T-cell (primary cell): ENCODE data around the gene MIB2. TPM values are rescaled to one million over a fixed set of nuclear protein-coding genes. Genes with fewer than 3 reads are reported as not detected.
A peak's percentile ranks its signal among the peaks of the same experiment; 100 is the strongest.

Experiments used
- ATAC-seq, 4 experiments: fragments of 200-7000 bp in 3 of 4; fragments of 150-1000 bp in 1 of 4; cut with Tn5 transposase; replicated peaks in 1 of 4; 1 replicate in 3 of 4; 2 replicates in 1 of 4; pipeline ENCODE4 v1.10.0; 2021; ENCODE audit warnings: moderate library complexity in 3 of 4, mild to moderate bottlenecking in 2 of 4, moderate number of reproducible peaks in 1 of 4
- CTCF ChIA-PET, 2 donors: fragments of 300-600 bp; sonication (Branson Sonifier 250); formaldehyde crosslinking; loops; one replicate each; lab custom pipeline; 2022; ENCODE audit warnings: antibody characterized with exemption in 2 of 2; lab: Charles Lee
- POLR2A ChIA-PET, 2 donors: fragments of 300-600 bp; sonication (Branson Sonifier 250); formaldehyde crosslinking; loops; one replicate each; lab custom pipeline; 2022; ENCODE audit warnings: antibody characterized with exemption in 2 of 2; lab: Charles Lee
- DNase-seq, 35 experiments: peaks; one replicate each; pipeline versions ENCODE4 v3.0.0 to v3.0.0-alpha.2; 2013 to 2023
- H3K27ac ChIP-seq: one replicate; pipeline ENCODE4 v1.5.1; 2013; ENCODE audit warnings: low read length
- H3K27me3 ChIP-seq, 2 experiments: replicated peaks in 1 of 2; 1 replicate in 1 of 2; 2 replicates in 1 of 2; pipeline versions ENCODE4 v1.6.1 to v1.7.0; 2013; ENCODE audit warnings: low read length in 1 of 2, mixed read lengths in 1 of 2; ENCODE audit not compliant: control insufficient read depth in 2 of 2, insufficient read depth in 2 of 2; ENCODE audit errors: extremely low read depth in 1 of 2
- H3K36me3 ChIP-seq, 2 donors: 1 replicate in 1 of 2; 2 replicates in 1 of 2; pipeline versions ENCODE4 v1.6.1 to v1.7.0; 2013; ENCODE audit warnings: low read length in 1 of 2; ENCODE audit not compliant: control insufficient read depth in 2 of 2, insufficient read depth in 1 of 2; ENCODE audit errors: extremely low read depth in 1 of 2
- H3K4me1 ChIP-seq, 2 experiments: 1 replicate in 1 of 2; 2 replicates in 1 of 2; pipeline versions ENCODE4 v1.6.1 to v1.7.0; 2013; ENCODE audit warnings: low read length in 2 of 2, mixed read lengths in 1 of 2; ENCODE audit not compliant: insufficient read depth in 2 of 2, control insufficient read depth in 1 of 2; ENCODE audit errors: extremely low read depth in 1 of 2
- H3K4me3 ChIP-seq, 2 donors: 1 replicate in 1 of 2; 2 replicates in 1 of 2; pipeline versions ENCODE4 v1.5.1 to v1.7.0; 2013; ENCODE audit warnings: mild to moderate bottlenecking in 2 of 2, low read length in 1 of 2, moderate library complexity in 1 of 2; ENCODE audit not compliant: control insufficient read depth in 1 of 2; ENCODE audit errors: extremely low read depth in 1 of 2
- H3K9me3 ChIP-seq: 2 replicates; pipeline ENCODE4 v1.7.0; 2013
- H3K27ac Mint-ChIP-seq, 2 donors: one replicate each; pipeline ENCODE4 v1.8.0; 2020 to 2021; ENCODE audit warnings: mild to moderate bottlenecking in 2 of 2, mixed read lengths in 2 of 2
- H3K27me3 Mint-ChIP-seq, 2 donors: one replicate each; pipeline ENCODE4 v1.8.0; 2021 to 2022; ENCODE audit warnings: mixed read lengths in 2 of 2
- H3K36me3 Mint-ChIP-seq: one replicate; pipeline ENCODE4 v1.8.0; 2021; ENCODE audit warnings: mixed read lengths
- H3K4me1 Mint-ChIP-seq, 3 donors: one replicate each; pipeline ENCODE4 v1.8.0; 2020 to 2022; ENCODE audit warnings: mixed read lengths in 3 of 3, mild to moderate bottlenecking in 1 of 3
- H3K4me3 Mint-ChIP-seq, 3 donors: one replicate each; pipeline ENCODE4 v1.8.0; 2020 to 2022; ENCODE audit warnings: mild to moderate bottlenecking in 3 of 3, mixed read lengths in 3 of 3, moderate library complexity in 3 of 3
- H3K9me3 Mint-ChIP-seq, 3 donors: one replicate each; pipeline ENCODE4 v1.8.0; 2020 to 2022; ENCODE audit warnings: mixed read lengths in 3 of 3
- WGBS: methylation state at CpG from one replicate; pipeline ENCODE4 v1.1.5; 2013; ENCODE audit warnings: missing lambda C conversion rate; ENCODE audit not compliant: insufficient coverage; 5-methylcytosine and 5-hydroxymethylcytosine counted together
- total RNA-seq, 35 experiments: library from RNA in 6 of 35; stranded (reverse) in 6 of 35; fragments of 120-200 nt in 1 of 35; gene quantifications; one replicate each; pipeline versions ENCODE4 v1.2.1 to v1.2.4 and lab custom pipeline; 2013 to 2026

The MIB2 gene
- 100 to 1,000 TPM in 3 of 5 donors, 10 to 100 TPM in 2; 68.9 to 105 (median 103) TPM for total RNA-seq
- 23.7 TPM for total RNA-seq (2013)
- 16.7 to 82.1 (median 53.9) reads per million in 29 experiments for total RNA-seq (lab: John Stamatoyannopoulos, UW)

DNA sequence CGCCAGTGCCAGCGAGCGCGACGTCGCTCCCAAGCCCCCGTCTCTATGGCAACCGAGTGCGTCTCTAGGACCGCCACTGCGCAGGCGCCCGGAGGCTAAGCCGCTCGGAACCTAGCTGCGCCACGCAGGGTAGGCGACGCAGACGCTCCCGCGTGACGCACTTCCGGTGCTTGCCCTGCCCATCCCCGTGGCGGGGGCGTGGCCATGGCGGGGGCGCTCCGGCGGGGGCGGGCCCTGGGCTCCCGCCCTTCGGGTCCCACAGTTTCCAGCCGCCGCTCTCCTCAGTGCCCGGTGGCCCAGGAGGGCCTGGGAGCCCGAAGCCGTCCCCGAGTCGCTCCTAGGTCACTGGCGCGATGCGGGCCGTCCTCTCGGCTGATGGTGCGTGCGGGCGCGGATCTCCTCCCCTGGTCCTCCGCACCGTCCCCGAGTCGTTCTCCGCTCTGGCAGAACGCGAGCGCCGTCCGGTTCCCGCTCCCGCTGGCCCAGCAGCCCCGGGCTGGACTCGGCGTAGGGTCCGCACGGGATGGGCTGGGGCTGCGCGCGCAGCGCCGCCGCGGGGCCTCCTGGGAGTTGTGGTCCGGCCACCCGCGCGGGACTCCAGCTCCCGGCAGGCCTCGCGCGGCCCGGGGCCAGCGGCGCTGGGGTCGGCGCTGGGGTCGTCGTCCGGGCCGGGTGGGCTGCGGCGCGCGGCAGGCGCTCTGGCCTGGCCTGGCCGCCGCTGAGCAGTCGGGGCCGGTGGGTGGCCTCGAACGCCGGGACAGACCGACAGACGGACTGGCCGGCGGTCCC, at the start of gene MIB2:
Gene MIB2, plus strand, starts transcription at position 245 of the 789 bp plus-strand sequence. CDS start 7,953 bp downstream, outside the sequence.
- Mint-ChIP-seq H3K9me3 (no peaks in the 10 kb centered on the region), H3K4me3 (peak within 1 kb of the TSS; percentile 90 to 95 (median 92)), H3K27me3 (no peaks in the 10 kb centered on the region), H3K4me1 (peaks cover 28 to 34% (median 29%) of the 10 kb centered on the region in 3 donors), H3K36me3 (peaks cover 4% of the 10 kb centered on the region), H3K27ac (peak within 1 kb of the TSS; percentile 94 to 98)
- DNase-seq (peak; percentile 96 to 99 (median 98)), ATAC-seq (peak; percentile 82 to 89 (median 84))
- H3K9me3 ChIP-seq: no peaks in the 10 kb centered on the region
- H3K27ac ChIP-seq: peak within 1 kb of the TSS; percentile 100
- WGBS: under 1% methylated on average over 106 of the region's 107 CpGs
- peaks cover 7% of the 10 kb centered on the region in 2 donors for H3K36me3 ChIP-seq
- POLR2A ChIA-PET: interaction anchor here in 1 of 2 donors (0.7 to 2.4 kb wide), 2 partner anchors 10 to 14 kb away, joined by 9 to 16 read pairs; no protein-coding TSS in a partner anchor
- no peaks in the 10 kb centered on the region for H3K27me3 ChIP-seq
- H3K4me3 ChIP-seq: peak within 1 kb of the TSS; percentile 85 to 92
- CTCF ChIA-PET: interaction anchor here in 1 of 2 donors (0.6 kb wide), 1 partner anchor 15 kb away, joined by 11 read pairs; no protein-coding TSS in a partner anchor
- H3K4me1 ChIP-seq: peaks cover 14 to 27% of the 10 kb centered on the region in 2 experiments

GRCh38 chr1:1567152-1567875, 48.0 kb upstream of the MIB2 start:
- peaks cover 0 to 62% of the 10 kb centered on the region in 2 experiments for H3K4me1 ChIP-seq
- no peak overlapping the region for H3K27ac ChIP-seq
- ATAC-seq (no peak), DNase-seq (no peak)
- H3K9me3 ChIP-seq: no peaks in the 10 kb centered on the region
- H3K4me3 Mint-ChIP-seq: peak overlapping the region in 1 of 3 donors; percentile 33
- H3K27me3 ChIP-seq: no peaks in the 10 kb centered on the region
- CTCF ChIA-PET: no interaction called here
- H3K36me3 ChIP-seq: peaks cover 18 to 46% of the 10 kb centered on the region in 2 donors
- no peak overlapping the region for H3K27ac Mint-ChIP-seq
- H3K4me1 Mint-ChIP-seq: peaks cover 42 to 60% (median 59%) of the 10 kb centered on the region in 3 donors
- POLR2A ChIA-PET: interaction anchor here in 1 of 2 donors (0.7 kb wide), 1 partner anchor 15 kb away, joined by 5 read pairs; no protein-coding TSS in a partner anchor
- 94% methylated on average over 10 of the region's 31 CpGs for WGBS
- H3K9me3 Mint-ChIP-seq: no peaks in the 10 kb centered on the region
- H3K27me3 Mint-ChIP-seq: no peaks in the 10 kb centered on the region
- peaks cover 36% of the 10 kb centered on the region for H3K36me3 Mint-ChIP-seq
- no peak overlapping the region for H3K4me3 ChIP-seq

DNA sequence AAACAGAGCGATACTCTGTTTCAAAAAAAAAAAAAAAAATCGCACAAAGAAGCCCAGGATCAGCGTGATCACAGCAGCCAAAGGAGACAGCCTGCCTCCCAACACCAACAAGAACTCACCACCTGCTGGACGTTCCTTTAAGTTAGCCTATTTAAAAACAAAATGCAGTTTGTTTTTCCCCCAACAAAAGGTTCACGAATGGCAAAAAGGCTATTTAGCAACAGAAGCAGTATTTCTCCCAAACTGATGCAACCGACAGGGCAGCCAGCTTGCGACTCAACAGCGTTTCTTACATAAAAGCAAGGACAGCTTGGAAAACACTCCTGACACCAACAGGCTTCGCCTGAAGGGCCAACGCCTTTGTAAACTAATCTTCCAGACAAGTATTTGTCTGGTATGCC, 47.4 kb upstream of the MIB2 start:
- peaks cover 32% of the 10 kb centered on the region for H3K36me3 Mint-ChIP-seq
- H3K9me3 ChIP-seq: no peaks in the 10 kb centered on the region
- H3K4me1 ChIP-seq: peaks cover 3 to 68% of the 10 kb centered on the region in 2 experiments
- H3K27ac Mint-ChIP-seq: no peak overlapping the region
- CTCF ChIA-PET: no interaction called here
- H3K4me3 Mint-ChIP-seq: peak overlapping the region in 1 of 3 donors; percentile 33
- H3K36me3 ChIP-seq: peaks cover 13 to 41% of the 10 kb centered on the region in 2 donors
- no peaks in the 10 kb centered on the region for H3K27me3 ChIP-seq
- H3K27ac ChIP-seq: no peak overlapping the region
- no peak overlapping the region for H3K4me3 ChIP-seq
- H3K27me3 Mint-ChIP-seq: no peaks in the 10 kb centered on the region
- no peaks in the 10 kb centered on the region for H3K9me3 Mint-ChIP-seq
- ATAC-seq (no peak), DNase-seq (no peak)
- 83% methylated on average over 6 of the region's 10 CpGs for WGBS
- peaks cover 43 to 65% (median 64%) of the 10 kb centered on the region in 3 donors for H3K4me1 Mint-ChIP-seq
- POLR2A ChIA-PET: interaction anchor here in 1 of 2 donors (0.7 kb wide), 1 partner anchor 15 kb away, joined by 5 read pairs; no protein-coding TSS in a partner anchor

GRCh38 chr1:1569341-1569740, 46.0 kb upstream of the MIB2 start:
- Mint-ChIP-seq H3K36me3 (peaks cover 24% of the 10 kb centered on the region), H3K9me3 (no peaks in the 10 kb centered on the region), H3K27me3 (no peaks in the 10 kb centered on the region), H3K4me3 (no peak overlapping the region), H3K4me1 (peaks cover 50 to 70% (median 67%) of the 10 kb centered on the region in 3 donors), H3K27ac (peak overlapping the region in 1 of 2 donors; percentile 22)
- ChIA-PET CTCF (interaction anchor here in 1 of 2 donors (0.8 kb wide), 1 partner anchor 45 kb away, joined by 3 read pairs; no protein-coding TSS in a partner anchor), POLR2A (no interaction called here)
- Histone ChIP-seq H3K36me3 (peaks cover 8 to 26% of the 10 kb centered on the region in 2 donors), H3K4me3 (no peak overlapping the region), H3K9me3 (no peaks in the 10 kb centered on the region), H3K4me1 (peaks cover 9 to 75% of the 10 kb centered on the region in 2 experiments), H3K27ac (no peak overlapping the region), H3K27me3 (no peaks in the 10 kb centered on the region)
- ATAC-seq: no peak
- WGBS: no CpG with 5 or more reads among the region's 7 CpGs
- no peak for DNase-seq

DNA sequence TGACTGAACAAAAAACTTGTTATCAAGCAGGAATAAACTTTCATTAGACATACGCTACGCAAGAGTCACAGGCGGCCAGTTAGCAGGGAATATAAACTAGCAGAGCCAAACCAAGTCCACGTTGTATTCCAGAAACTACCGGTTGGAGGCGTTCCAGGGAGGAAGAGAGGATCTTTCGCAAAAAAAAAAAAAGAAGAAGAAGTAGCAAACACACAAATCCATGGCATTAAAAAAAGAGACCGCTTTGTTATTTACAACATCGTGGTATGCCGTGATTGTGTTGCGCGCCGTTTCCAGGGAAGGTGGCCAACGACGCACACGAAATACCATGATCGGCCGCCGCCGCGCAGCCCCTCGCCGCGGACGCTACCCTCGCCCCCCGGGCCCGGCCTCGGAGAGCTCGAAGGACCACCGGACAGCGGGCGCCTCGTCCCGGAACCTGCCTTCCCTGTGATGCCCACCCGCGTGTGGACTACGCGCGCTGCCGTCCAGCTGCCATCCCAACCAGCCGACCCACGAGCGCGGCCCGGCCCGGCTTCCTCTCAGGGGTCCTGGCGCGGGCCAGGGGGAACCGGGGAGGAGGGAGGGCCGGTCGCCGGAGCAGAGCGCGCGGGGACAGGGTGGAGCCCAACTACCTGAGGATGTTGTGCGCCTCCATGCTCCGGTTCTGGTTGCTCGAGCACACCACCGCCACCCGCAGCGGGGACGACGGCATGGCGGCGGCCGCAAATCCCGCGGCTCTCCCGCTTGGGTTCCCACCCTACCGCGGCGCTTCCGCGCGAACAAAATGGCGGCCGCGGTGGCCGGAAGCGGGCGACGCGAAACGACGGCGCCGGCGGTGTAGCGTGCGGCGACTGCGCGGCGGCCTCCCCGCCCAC, 41.2 kb upstream of the MIB2 start:
- Histone ChIP-seq H3K4me3 (peak overlapping the region; percentile 82 to 89), H3K36me3 (peaks cover 0 to 9% of the 10 kb centered on the region in 2 donors), H3K27ac (peak overlapping the region; percentile 98), H3K4me1 (peaks cover 12 to 53% of the 10 kb centered on the region in 2 experiments), H3K9me3 (no peaks in the 10 kb centered on the region), H3K27me3 (peaks cover 0 to 7% of the 10 kb centered on the region in 2 experiments)
- peak in 28 of 35 experiments; percentile 49 to 88 (median 68) for DNase-seq
- Mint-ChIP-seq H3K9me3 (no peaks in the 10 kb centered on the region), H3K36me3 (peaks cover 9% of the 10 kb centered on the region), H3K4me1 (peaks cover 39 to 50% (median 41%) of the 10 kb centered on the region in 3 donors), H3K4me3 (peak overlapping the region; percentile 90 to 96 (median 95)), H3K27ac (peak overlapping the region; percentile 94 to 97), H3K27me3 (no peaks in the 10 kb centered on the region)
- peak; percentile 84 to 85 (median 84) for ATAC-seq
- under 1% methylated on average over 89 of the region's 96 CpGs for WGBS
- ChIA-PET CTCF (interaction anchor here in 1 of 2 donors (0.6 to 0.7 kb wide), 2 partner anchors 27 to 63 kb away, joined by 3 read pairs; no protein-coding TSS in a partner anchor), POLR2A (no interaction called here)
